C4-2B (cell line): Measurements from ENCODE around the gene DSCAM.
A peak's percentile ranks its signal among the peaks of the same experiment; 100 is the strongest.

ENCODE experiments used
- H3K27ac ChIP-seq: fragments of 450-650 bp; 2 replicates; pipeline ENCODE4 v1.5.1; 2017
- ZFX ChIP-seq: fragments of 450-650 bp; IDR thresholded peaks from 2 replicates; pipeline ENCODE4 v1.6.1; 2017
- TF ChIP-seq, protein P1 (sequence below): fragments of 450-650 bp; conservative IDR thresholded peaks from 2 replicates; pipeline ENCODE4 v1.5.1; 2017; ENCODE audit warnings: mild to moderate bottlenecking

Gene DSCAM

DNA sequence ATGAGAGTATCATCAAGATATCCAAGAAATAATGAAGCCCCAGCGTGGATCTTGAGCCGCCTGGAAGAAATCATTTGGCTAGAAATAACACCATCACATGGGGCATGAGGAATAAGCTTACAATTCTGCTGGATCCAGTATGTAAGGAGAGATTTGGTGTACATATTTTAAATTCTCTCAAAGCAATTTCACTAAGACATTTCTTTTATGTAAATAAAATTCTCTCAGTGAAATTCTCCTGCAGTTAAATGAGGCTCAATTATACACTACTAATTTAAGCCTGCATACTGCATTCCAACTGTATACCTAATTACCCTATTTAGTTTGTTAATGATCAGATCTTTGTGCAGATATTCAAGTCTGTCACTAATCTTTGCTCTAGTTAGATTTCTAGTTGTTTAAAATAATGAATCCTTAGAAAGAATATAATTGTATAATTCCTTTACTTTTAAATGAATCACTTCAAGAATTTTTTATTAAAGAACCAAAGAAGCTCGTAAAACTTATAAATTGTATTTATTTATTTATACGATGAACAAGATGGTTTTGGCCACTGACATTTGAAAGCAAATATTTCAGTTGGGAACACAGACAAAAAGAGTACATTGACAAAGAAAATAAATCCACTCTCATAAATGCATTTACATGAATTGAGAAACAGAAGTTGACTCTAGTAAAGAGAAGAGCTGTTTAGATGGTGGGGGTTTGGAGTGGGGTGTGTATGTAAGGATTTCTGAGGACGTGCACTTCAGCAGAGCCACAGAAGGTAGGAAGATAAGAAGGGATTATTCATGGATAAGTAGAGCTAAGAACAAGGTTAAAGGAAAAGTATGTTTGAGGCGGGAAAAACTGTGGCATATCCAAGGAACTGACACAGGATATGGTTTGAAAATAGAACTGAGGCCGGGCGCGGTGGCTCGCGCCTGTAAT, 466.8 kb downstream of the DSCAM start:
- H3K27ac ChIP-seq: peak overlapping the region; percentile 32; the same call in 1 of the 2 replicates

DNA sequence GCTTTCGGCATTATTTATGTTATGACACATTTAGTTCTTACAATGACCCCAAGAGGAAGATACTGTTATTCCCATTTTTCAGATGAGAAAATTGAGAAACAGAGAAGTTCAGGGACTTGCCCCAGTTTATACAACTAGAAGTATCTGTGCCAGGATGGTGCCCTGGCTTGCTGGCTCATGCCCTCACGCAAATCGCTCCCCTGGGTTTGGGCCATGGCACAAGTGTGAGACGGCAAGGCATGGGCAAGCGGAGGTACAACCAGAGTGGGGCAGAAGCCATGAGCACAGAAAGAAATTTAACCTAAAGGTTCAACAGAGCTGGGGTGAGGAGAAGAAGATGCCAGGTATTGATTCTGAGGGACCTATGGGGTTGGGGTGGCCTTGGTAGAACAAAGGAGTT, 469.8 kb downstream of the DSCAM start:
- H3K27ac ChIP-seq: no peak overlapping the region
- TF ChIP-seq ZFX: no peak
- TF ChIP-seq, protein P1, sequence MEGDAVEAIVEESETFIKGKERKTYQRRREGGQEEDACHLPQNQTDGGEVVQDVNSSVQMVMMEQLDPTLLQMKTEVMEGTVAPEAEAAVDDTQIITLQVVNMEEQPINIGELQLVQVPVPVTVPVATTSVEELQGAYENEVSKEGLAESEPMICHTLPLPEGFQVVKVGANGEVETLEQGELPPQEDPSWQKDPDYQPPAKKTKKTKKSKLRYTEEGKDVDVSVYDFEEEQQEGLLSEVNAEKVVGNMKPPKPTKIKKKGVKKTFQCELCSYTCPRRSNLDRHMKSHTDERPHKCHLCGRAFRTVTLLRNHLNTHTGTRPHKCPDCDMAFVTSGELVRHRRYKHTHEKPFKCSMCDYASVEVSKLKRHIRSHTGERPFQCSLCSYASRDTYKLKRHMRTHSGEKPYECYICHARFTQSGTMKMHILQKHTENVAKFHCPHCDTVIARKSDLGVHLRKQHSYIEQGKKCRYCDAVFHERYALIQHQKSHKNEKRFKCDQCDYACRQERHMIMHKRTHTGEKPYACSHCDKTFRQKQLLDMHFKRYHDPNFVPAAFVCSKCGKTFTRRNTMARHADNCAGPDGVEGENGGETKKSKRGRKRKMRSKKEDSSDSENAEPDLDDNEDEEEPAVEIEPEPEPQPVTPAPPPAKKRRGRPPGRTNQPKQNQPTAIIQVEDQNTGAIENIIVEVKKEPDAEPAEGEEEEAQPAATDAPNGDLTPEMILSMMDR: no peak

More for the DNA sequence above, 466.8 kb downstream of the DSCAM start:
- TF ChIP-seq ZFX: no peak
- TF ChIP-seq, protein P1: no peak

GRCh38 chr21:40373761-40374160, 473.2 kb downstream of the DSCAM start:
- no peak overlapping the region for H3K27ac ChIP-seq
- TF ChIP-seq, protein P1: no peak
- no peak for TF ChIP-seq ZFX

DNA sequence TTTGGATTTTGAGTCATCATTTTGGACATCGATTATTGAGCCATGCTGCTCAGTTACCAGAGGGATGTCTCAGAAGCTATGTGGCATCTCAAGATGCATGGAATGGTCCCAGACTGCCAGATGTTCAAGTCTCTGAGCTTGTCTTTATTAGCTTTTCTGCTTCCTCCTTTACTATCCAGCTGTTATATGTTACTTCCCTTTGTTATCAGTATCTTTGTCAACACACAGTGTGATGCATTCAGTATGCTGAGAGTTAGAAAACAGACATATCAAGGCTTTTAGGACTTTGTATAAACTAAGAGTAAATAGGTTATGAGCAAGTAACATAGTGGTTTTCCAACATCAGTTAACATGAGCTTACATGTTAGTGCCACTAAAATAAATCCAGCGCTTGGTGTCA, 474.5 kb downstream of the DSCAM start:
- TF ChIP-seq, protein P1: no peak
- no peak for TF ChIP-seq ZFX
- no peak overlapping the region for H3K27ac ChIP-seq

GRCh38 chr21:40371329-40371728, 475.6 kb downstream of the DSCAM start:
- no peak for TF ChIP-seq ZFX

GRCh38 chr21:40356644-40357043, 490.3 kb downstream of the DSCAM start:
- no peak overlapping the region for H3K27ac ChIP-seq
- TF ChIP-seq, protein P1: peak; percentile 16; the same call in 1 of the 2 replicates
- no peak for TF ChIP-seq ZFX

More at GRCh38 chr21:40371329-40371728, 475.6 kb downstream of the DSCAM start:
- H3K27ac ChIP-seq: no peak overlapping the region

GRCh38 chr21:40355076-40355475, 491.9 kb downstream of the DSCAM start:
- H3K27ac ChIP-seq: no peak overlapping the region
- no peak for TF ChIP-seq ZFX

- no peak overlapping the region for H3K27ac ChIP-seq
- TF ChIP-seq ZFX: no peak
- TF ChIP-seq, protein P1: no peak
These were observed 496.0 kb downstream of the DSCAM start for GRCh38 chr21:40351006-40351405.
